GM21528 (cell line): ENCODE results near the gene SOCS7.

Source experiments
- ATAC-seq: cut with Tn5 transposase; IDR thresholded peaks from one replicate; pipeline ENCODE4 v1.9.1; 2021; ENCODE audit warnings: mild to moderate bottlenecking, moderate library complexity; ENCODE audit not compliant: unreplicated experiment, low FRiP score

Gene SOCS7

GRCh38 chr17:38351412-38352222, at the start of gene SOCS7:
SOCS7 (plus strand) TSS chr17:38351844; CDS start chr17:38352053, 209 bp downstream.
- peak; percentile 76 for ATAC-seq

- ATAC-seq = no peak
Measured at GRCh38 chr17:38315497-38315896, 36.1 kb upstream of the SOCS7 start.

- no peak for ATAC-seq
Measured at GRCh38 chr17:38317081-38317480, 34.6 kb upstream of the SOCS7 start.

- no peak for ATAC-seq
Measured at GRCh38 chr17:38320482-38320881, 31.2 kb upstream of the SOCS7 start.

GRCh38 chr17:38322156-38322779, 29.4 kb upstream of the SOCS7 start:
- ATAC-seq = no peak

GRCh38 chr17:38322897-38323296, 28.7 kb upstream of the SOCS7 start:
- no peak for ATAC-seq

- ATAC-seq = no peak
Measured at GRCh38 chr17:38324141-38324697, 27.4 kb upstream of the SOCS7 start.

GRCh38 chr17:38324772-38325171, 26.9 kb upstream of the SOCS7 start:
- ATAC-seq = no peak

- no peak for ATAC-seq
Measured at GRCh38 chr17:38325221-38325851, 26.3 kb upstream of the SOCS7 start.

- ATAC-seq = no peak
Measured at GRCh38 chr17:38326996-38327792, 24.4 kb upstream of the SOCS7 start.

- ATAC-seq = no peak
Measured at GRCh38 chr17:38327936-38328335, 23.7 kb upstream of the SOCS7 start.

- no peak for ATAC-seq
Measured at GRCh38 chr17:38328620-38329019, 23.0 kb upstream of the SOCS7 start.

- ATAC-seq = no peak
Measured at GRCh38 chr17:38329284-38329683, 22.4 kb upstream of the SOCS7 start.

GRCh38 chr17:38329808-38330730, 21.6 kb upstream of the SOCS7 start:
- no peak for ATAC-seq

- no peak for ATAC-seq
Measured at GRCh38 chr17:38330941-38331411, 20.7 kb upstream of the SOCS7 start.

GRCh38 chr17:38332735-38333134, 18.9 kb upstream of the SOCS7 start:
- no peak for ATAC-seq

GRCh38 chr17:38333635-38334295, 17.9 kb upstream of the SOCS7 start:
- no peak for ATAC-seq

GRCh38 chr17:38334480-38335364, 16.9 kb upstream of the SOCS7 start:
- ATAC-seq = no peak
